ENCODE results near the gene GNAS.
A peak's percentile ranks its signal among the peaks of the same experiment; 100 is the strongest.

Gene GNAS

GRCh38 chr20:58896820-58897219 lies 44.3 kb downstream of the GNAS start:
- no peak overlapping the region for H3K4me3 Mint-ChIP-seq
- H3K9me3 Mint-ChIP-seq, result no peaks in the 10 kb centered on the region
- peaks cover 51% of the 10 kb centered on the region for H3K4me1 Mint-ChIP-seq (ENCODE audit: low read depth)
- no peak for DNase-seq (ENCODE audit: low spot score)
- no peak overlapping the region for H3K27ac Mint-ChIP-seq
- peaks cover 60% of the 10 kb centered on the region for H3K36me3 Mint-ChIP-seq (ENCODE audit: low read depth)
- no peaks in the 10 kb centered on the region for H3K27me3 Mint-ChIP-seq (ENCODE audit: low read depth)

GRCh38 chr20:58897488-58897887 lies 45.0 kb downstream of the GNAS start:
- no peak for DNase-seq (ENCODE audit: low spot score)
- H3K27me3 Mint-ChIP-seq (ENCODE audit: low read depth), result no peaks in the 10 kb centered on the region
- H3K4me3 Mint-ChIP-seq, result no peak overlapping the region
- H3K9me3 Mint-ChIP-seq, result no peaks in the 10 kb centered on the region
- H3K36me3 Mint-ChIP-seq (ENCODE audit: low read depth), result peaks cover 63% of the 10 kb centered on the region
- no peak overlapping the region for H3K27ac Mint-ChIP-seq
- H3K4me1 Mint-ChIP-seq (ENCODE audit: low read depth), result peaks cover 53% of the 10 kb centered on the region

GRCh38 chr20:58898629-58899408 lies 46.3 kb downstream of the GNAS start:
- H3K36me3 Mint-ChIP-seq (ENCODE audit: low read depth), result peaks cover 61% of the 10 kb centered on the region
- no peak overlapping the region for H3K4me3 Mint-ChIP-seq
- no peak overlapping the region for H3K27ac Mint-ChIP-seq
- no peaks in the 10 kb centered on the region for H3K27me3 Mint-ChIP-seq (ENCODE audit: low read depth)
- H3K4me1 Mint-ChIP-seq (ENCODE audit: low read depth), result peaks cover 49% of the 10 kb centered on the region
- no peak for DNase-seq (ENCODE audit: low spot score)
- H3K9me3 Mint-ChIP-seq, result no peaks in the 10 kb centered on the region

- no peak overlapping the region for H3K4me3 Mint-ChIP-seq
- H3K4me1 Mint-ChIP-seq (ENCODE audit: low read depth), result peaks cover 44% of the 10 kb centered on the region
- no peaks in the 10 kb centered on the region for H3K9me3 Mint-ChIP-seq
- H3K27me3 Mint-ChIP-seq (ENCODE audit: low read depth), result no peaks in the 10 kb centered on the region
- peaks cover 67% of the 10 kb centered on the region for H3K36me3 Mint-ChIP-seq (ENCODE audit: low read depth)
- no peak for DNase-seq (ENCODE audit: low spot score)
- H3K27ac Mint-ChIP-seq, result no peak overlapping the region
Measured at GRCh38 chr20:58899512-58899911, 47.0 kb downstream of the GNAS start.

GRCh38 chr20:58900397-58900796 lies 47.9 kb downstream of the GNAS start:
- Mint-ChIP-seq H3K27me3 (ENCODE audit: low read depth) (no peaks in the 10 kb centered on the region), H3K4me1 (ENCODE audit: low read depth) (peaks cover 37% of the 10 kb centered on the region), H3K4me3 (no peak overlapping the region), H3K27ac (no peak overlapping the region), H3K9me3 (no peaks in the 10 kb centered on the region), H3K36me3 (ENCODE audit: low read depth) (peaks cover 73% of the 10 kb centered on the region)
- DNase-seq (ENCODE audit: low spot score), result no peak

- no peak for DNase-seq (ENCODE audit: low spot score)
- no peak overlapping the region for H3K4me3 Mint-ChIP-seq
- H3K36me3 Mint-ChIP-seq (ENCODE audit: low read depth), result peaks cover 68% of the 10 kb centered on the region
- peaks cover 35% of the 10 kb centered on the region for H3K4me1 Mint-ChIP-seq (ENCODE audit: low read depth)
- peak overlapping the region; percentile 2 for H3K27ac Mint-ChIP-seq
- H3K9me3 Mint-ChIP-seq, result no peaks in the 10 kb centered on the region
- H3K27me3 Mint-ChIP-seq (ENCODE audit: low read depth), result no peaks in the 10 kb centered on the region
Measured at GRCh38 chr20:58901488-58902402, 49.2 kb downstream of the GNAS start.

GRCh38 chr20:58903614-58904013 lies 51.1 kb downstream of the GNAS start:
- Mint-ChIP-seq H3K27ac (peak overlapping the region; percentile 15), H3K36me3 (ENCODE audit: low read depth) (peaks cover 73% of the 10 kb centered on the region), H3K4me3 (no peak overlapping the region), H3K27me3 (ENCODE audit: low read depth) (no peaks in the 10 kb centered on the region), H3K9me3 (no peaks in the 10 kb centered on the region), H3K4me1 (ENCODE audit: low read depth) (peaks cover 44% of the 10 kb centered on the region)
- DNase-seq (ENCODE audit: low spot score), result no peak

GRCh38 chr20:58905236-58905635 lies 52.7 kb downstream of the GNAS start:
- no peak overlapping the region for H3K27ac Mint-ChIP-seq
- H3K36me3 Mint-ChIP-seq (ENCODE audit: low read depth), result peaks cover 79% of the 10 kb centered on the region
- H3K4me1 Mint-ChIP-seq (ENCODE audit: low read depth), result peaks cover 36% of the 10 kb centered on the region

GRCh38 chr20:58906111-58906510 lies 53.6 kb downstream of the GNAS start:
- Mint-ChIP-seq H3K4me1 (ENCODE audit: low read depth) (peaks cover 36% of the 10 kb centered on the region), H3K27ac (no peak overlapping the region), H3K36me3 (ENCODE audit: low read depth) (peaks cover 79% of the 10 kb centered on the region), H3K27me3 (ENCODE audit: low read depth) (no peaks in the 10 kb centered on the region), H3K9me3 (no peaks in the 10 kb centered on the region), H3K4me3 (no peak overlapping the region)
- DNase-seq (ENCODE audit: low spot score), result no peak

More at GRCh38 chr20:58905236-58905635, 52.7 kb downstream of the GNAS start:
- Mint-ChIP-seq H3K4me3 (no peak overlapping the region), H3K9me3 (no peaks in the 10 kb centered on the region), H3K27me3 (ENCODE audit: low read depth) (no peaks in the 10 kb centered on the region)
- DNase-seq (ENCODE audit: low spot score), result no peak

- DNase-seq (ENCODE audit: low spot score), result no peak
- Mint-ChIP-seq H3K27ac (peak overlapping the region; percentile 55), H3K36me3 (ENCODE audit: low read depth) (peaks cover 85% of the 10 kb centered on the region), H3K4me3 (peak overlapping the region; percentile 83), H3K9me3 (no peaks in the 10 kb centered on the region), H3K27me3 (ENCODE audit: low read depth) (no peaks in the 10 kb centered on the region), H3K4me1 (ENCODE audit: low read depth) (peaks cover 39% of the 10 kb centered on the region)
Measured at GRCh38 chr20:58906894-58907293, 54.4 kb downstream of the GNAS start.

- peak overlapping the region; percentile 83 for H3K4me3 Mint-ChIP-seq
- H3K27ac Mint-ChIP-seq, result peak overlapping the region; percentile 89
- no peaks in the 10 kb centered on the region for H3K9me3 Mint-ChIP-seq
- H3K27me3 Mint-ChIP-seq (ENCODE audit: low read depth), result no peaks in the 10 kb centered on the region
- H3K4me1 Mint-ChIP-seq (ENCODE audit: low read depth), result peaks cover 42% of the 10 kb centered on the region
- peaks cover 84% of the 10 kb centered on the region for H3K36me3 Mint-ChIP-seq (ENCODE audit: low read depth)
- DNase-seq (ENCODE audit: low spot score), result peak; percentile 36
Measured at GRCh38 chr20:58907320-58908137, 55.0 kb downstream of the GNAS start.

- Mint-ChIP-seq H3K4me1 (ENCODE audit: low read depth) (peaks cover 42% of the 10 kb centered on the region), H3K4me3 (peak overlapping the region; percentile 83), H3K36me3 (ENCODE audit: low read depth) (peaks cover 82% of the 10 kb centered on the region), H3K27me3 (ENCODE audit: low read depth) (no peaks in the 10 kb centered on the region), H3K9me3 (no peaks in the 10 kb centered on the region), H3K27ac (peak overlapping the region; percentile 89)
- no peak for DNase-seq (ENCODE audit: low spot score)
Measured at GRCh38 chr20:58908221-58908620, 55.7 kb downstream of the GNAS start.

GRCh38 chr20:58908941-58909340 lies 56.4 kb downstream of the GNAS start:
- DNase-seq (ENCODE audit: low spot score), result no peak
- peaks cover 38% of the 10 kb centered on the region for H3K4me1 Mint-ChIP-seq (ENCODE audit: low read depth)
- H3K9me3 Mint-ChIP-seq, result no peaks in the 10 kb centered on the region
- no peaks in the 10 kb centered on the region for H3K27me3 Mint-ChIP-seq (ENCODE audit: low read depth)
- no peak overlapping the region for H3K27ac Mint-ChIP-seq
- H3K36me3 Mint-ChIP-seq (ENCODE audit: low read depth), result peaks cover 76% of the 10 kb centered on the region
- H3K4me3 Mint-ChIP-seq, result no peak overlapping the region

Measured in T-helper 2 cell treated with Interferon-gamma antibody and Interleukin-4, amounts not matched to agents 5 μg/mL and 100 μg/mL, for 36 hours (primary cell).